ENCODE measurements around the gene AGMAT.

AGMAT gene

GRCh38 chr1:15624133-15624714, 39.4 kb upstream of the AGMAT start:
- TF ChIP-seq CTCF (IDR thresholded peaks at IDR 0.05) = no peak

GRCh38 chr1:15623435-15623834, 38.6 kb upstream of the AGMAT start:
- TF ChIP-seq CTCF (IDR thresholded peaks at IDR 0.05) = no peak

GRCh38 chr1:15622712-15623373, 38.0 kb upstream of the AGMAT start:
- no peak for TF ChIP-seq CTCF (IDR thresholded peaks at IDR 0.05)

- TF ChIP-seq CTCF (IDR thresholded peaks at IDR 0.05) = no peak
Observed at GRCh38 chr1:15621975-15622374, 37.1 kb upstream of the AGMAT start.

GRCh38 chr1:15620902-15621682, 36.2 kb upstream of the AGMAT start:
- TF ChIP-seq CTCF (IDR thresholded peaks at IDR 0.05) = no peak

- TF ChIP-seq CTCF (IDR thresholded peaks at IDR 0.05) = no peak
Observed at GRCh38 chr1:15620155-15620545, 35.3 kb upstream of the AGMAT start.

GRCh38 chr1:15618655-15619525, 34.0 kb upstream of the AGMAT start:
- no peak for TF ChIP-seq CTCF (IDR thresholded peaks at IDR 0.05)

All from LNCAP (cell line).